K562 (cell line): Measurements from ENCODE around the gene RHCG. TPM values are rescaled to one million over a fixed set of nuclear protein-coding genes. Genes with fewer than 3 reads are reported as not detected.
A peak's percentile ranks its signal among the peaks of the same experiment; 100 is the strongest.

Source experiments
- ATAC-seq: fragments of 200-7000 bp; cut with Tn5 transposase; 3 replicates; pipeline ENCODE4 v1.9.1; 2020; ENCODE audit warnings: moderate library complexity
- BruUV-seq: library from RNA; stranded (reverse); fragments of 400-500 nt; replicated peaks from 2 replicates; lab custom pipeline; 2021; lab: Mats Ljungman, UMichigan
- CTCF ChIA-PET: fragments of 300-600 bp; formaldehyde crosslinking; extraction: SDS; loops from one replicate; lab custom pipeline; 2021; ENCODE audit warnings: low intra/inter-chr PET ratio; lab: Yijun Ruan, JAX
- POLR2A ChIA-PET: fragments of 300-600, 350-650 bp; sonication (Branson Sonifier 250); formaldehyde crosslinking; extraction: SDS; loops from one replicate; lab custom pipeline; 2021; ENCODE audit warnings: antibody characterized with exemption, inconsistent platforms; lab: Yijun Ruan, JAX
- DNase-seq, 4 experiments: peaks; one replicate each; pipeline versions ENCODE4 v3.0.0 to v3.0.0-alpha.2; 2011 to 2018; ENCODE audit warnings: low spot score in 3 of 4, mixed read lengths in 3 of 4; ENCODE audit errors: extremely low read depth in 1 of 4
- FAIRE-seq: peaks from 2 replicates; lab custom pipeline; 2011; peaks lifted over from hg19 to GRCh38; lab: Jason Lieb, UNC
- H2AFZ ChIP-seq: 2 replicates; pipeline ENCODE4 v1.6.0; 2011; ENCODE audit warnings: low read depth, low read length, control low read depth, inconsistent platforms
- H3K27ac ChIP-seq: fragments of 200-600 bp; 3 replicates; pipeline ENCODE4 v1.8.0; 2011; ENCODE audit warnings: low read depth, mild to moderate bottlenecking, control low read depth, inconsistent platforms, low read length, moderate library complexity, mixed read lengths; ENCODE audit errors: extremely low read depth
- H3K27me3 ChIP-seq, 2 experiments: fragments of 300-600 bp in 1 of 2; 2 replicates in 1 of 2; 3 replicates in 1 of 2; pipeline versions ENCODE4 v1.6.0 to v1.8.0; 2011; ENCODE audit warnings: inconsistent platforms in 2 of 2, low read length in 2 of 2, mild to moderate bottlenecking in 1 of 2, mixed read lengths in 1 of 2, moderate library complexity in 1 of 2; ENCODE audit not compliant: control insufficient read depth in 2 of 2, insufficient read depth in 2 of 2
- H3K36me3 ChIP-seq: fragments of 300-600 bp; 3 replicates; pipeline ENCODE4 v1.8.0; 2011; ENCODE audit warnings: mild to moderate bottlenecking, low read length, inconsistent platforms; ENCODE audit not compliant: control insufficient read depth, insufficient read depth
- H3K4me1 ChIP-seq, 2 experiments: fragments of 200-600 bp in 1 of 2; replicated peaks in 1 of 2; 2 replicates in 1 of 2; 3 replicates in 1 of 2; pipeline versions ENCODE4 v1.5.1 to v1.8.0; 2011; ENCODE audit warnings: inconsistent platforms in 2 of 2, low read length in 2 of 2, mild to moderate bottlenecking in 1 of 2, mixed read lengths in 1 of 2, moderate library complexity in 1 of 2; ENCODE audit not compliant: control insufficient read depth in 2 of 2, insufficient read depth in 2 of 2
- H3K4me2 ChIP-seq: 2 replicates; pipeline ENCODE4 v1.6.1; 2011; ENCODE audit warnings: low read length, control low read depth, inconsistent platforms, mixed read lengths; ENCODE audit not compliant: insufficient read depth
- H3K4me3 ChIP-seq: fragments of 200-600 bp; sonication (generic), shearing (Covaris generic); 2 replicates; pipeline ENCODE4 v1.5.1; 2016; ENCODE audit warnings: control low read depth, inconsistent platforms
- H3K79me2 ChIP-seq: fragments of 200-600 bp; 3 replicates; pipeline ENCODE4 v1.8.0; 2011; ENCODE audit warnings: low read length, inconsistent platforms; ENCODE audit not compliant: control insufficient read depth, insufficient read depth
- H3K9ac ChIP-seq, 2 experiments: 2 replicates each; pipeline versions ENCODE4 v1.6.0 to v1.6.1; 2011; ENCODE audit warnings: low read depth in 2 of 2, low read length in 2 of 2, control low read depth in 1 of 2, inconsistent platforms in 1 of 2, mild to moderate bottlenecking in 1 of 2, mixed read lengths in 1 of 2; ENCODE audit not compliant: insufficient read depth in 1 of 2
- H3K9me1 ChIP-seq: one replicate; pipeline ENCODE4 v1.6.0; 2011; ENCODE audit warnings: inconsistent platforms, mild to moderate bottlenecking, low read length, moderate library complexity; ENCODE audit not compliant: control insufficient read depth, insufficient read depth
- H3K9me3 ChIP-seq: replicated peaks from 2 replicates; pipeline ENCODE4 v1.5.1; 2011; ENCODE audit warnings: low read depth, low read length, inconsistent platforms; ENCODE audit not compliant: control insufficient read depth, insufficient read depth
- H4K20me1 ChIP-seq: replicated peaks from 2 replicates; pipeline ENCODE4 v1.6.1; 2011; ENCODE audit warnings: low read length, inconsistent platforms, mixed read lengths; ENCODE audit not compliant: control insufficient read depth, insufficient read depth
- PHB ChIP-seq: fragments of 250-450 bp; sonication (Bioruptor Pico); IDR thresholded peaks from 2 replicates; pipeline ENCODE4 v1.5.0; 2021
- POLR3G ChIP-seq: IDR thresholded peaks from 2 replicates; pipeline ENCODE4 v1.6.1; 2011; ENCODE audit not compliant: insufficient read length, insufficient replicate concordance; ENCODE audit errors: extremely low read depth
- USF2 ChIP-seq: sonication (generic); formaldehyde crosslinking; IDR thresholded peaks from 2 replicates; pipeline ENCODE4 v1.5.0; 2020; ENCODE audit warnings: missing genetic modification reagents
- ZNF766 ChIP-seq: fragments of 200-800 bp; sonication (Bioruptor generic); conservative IDR thresholded peaks from 2 replicates; pipeline ENCODE4 v1.6.1; 2016; ENCODE audit warnings: missing genetic modification characterization, missing compliant biosample characterization
- WGBS: fragments of 100-300 bp; shearing (Covaris generic); methylation state at CpG from one replicate; pipeline ENCODE4 v1.1.6; 2016; ENCODE audit warnings: low coverage, mixed read lengths; ENCODE audit not compliant: insufficient coverage; ENCODE audit errors: missing lambda C conversion rate; 5-methylcytosine and 5-hydroxymethylcytosine counted together
- in situ Hi-C: fragments of 300-500 bp; cut with MboI; formaldehyde crosslinking; loops from 4 replicates; pipeline ENCODE4 v1.15.0; 2018; ENCODE audit warnings: inconsistent platforms, mixed read lengths
- intact Hi-C: fragments of 100-400 bp; cut with micrococcal nuclease; formaldehyde crosslinking; loops from 2 replicates; pipeline ENCODE4 v1.14.2; 2022
- polyA plus RNA-seq, 8 experiments: library from polyadenylated mRNA; depleted of rRNA in 4 of 8; stranded (reverse) in 5 of 8; unstranded in 3 of 8; fragments of >200 nt; fragmentation: Nextera tagmentation in 2 of 8; fragmentation: Illumina TruSeq in 1 of 8; extraction: Ambion mirVana in 2 of 8; extraction: Trizol in 1 of 8; gene quantifications; 2 replicates each; pipeline versions ENCODE4 v1.2.1 to v1.2.3, GENCODE V29; 2011 to 2014; ENCODE audit warnings: inconsistent platforms in 1 of 8, missing spikeins in 1 of 8
- total RNA-seq, 7 experiments: library from RNA; depleted of rRNA in 6 of 7; stranded (reverse); fragments of >200 nt in 6 of 7; fragmentation: Illumina TruSeq in 2 of 7; extraction: Trizol in 2 of 7; gene quantifications; 2 replicates each; pipeline versions ENCODE4 v1.2.1 to v1.2.3, GENCODE V29; 2011 to 2021; ENCODE audit warnings: low replicate concordance in 1 of 7
- TF ChIP-seq, protein P1 (sequence below): sonication (generic); formaldehyde crosslinking; IDR thresholded peaks from 2 replicates; pipeline ENCODE4 v1.9.0; 2022; ENCODE audit warnings: mild to moderate bottlenecking, missing genetic modification reagents

The RHCG gene
- total and polyA plus RNA-seq, 9 of the 15 experiments (the other 6 are each of a cell fraction or from before 2014, with no cell fraction given) = not detected

GRCh38 chr15:89426500-89426899, 69.9 kb downstream of the RHCG start:
- Histone ChIP-seq H3K27ac (no peak overlapping the region), H3K4me2 (no peak overlapping the region), H3K27me3 (peaks cover 0 to 14% of the 10 kb centered on the region in 2 experiments; a peak in 1 of 5 replicates), H3K4me3 (no peak overlapping the region), H3K9ac (no peak overlapping the region; a peak in 1 of 4 replicates), H3K79me2 (no peaks in the 10 kb centered on the region), H4K20me1 (no peaks in the 10 kb centered on the region), H2AFZ (no peak overlapping the region), H3K4me1 (peaks cover 0 to 7% of the 10 kb centered on the region in 2 experiments; a peak in 2 of 5 replicates), H3K9me3 (no peaks in the 10 kb centered on the region), H3K36me3 (no peaks in the 10 kb centered on the region), H3K9me1 (no peaks in the 10 kb centered on the region)
- ATAC-seq (no peak), FAIRE-seq (no peak), DNase-seq (no peak)
- 0% methylated on average over 5 of the region's 5 CpGs for WGBS
- in situ Hi-C loops = no loop called here
- POLR2A ChIA-PET = no interaction called here
- no TSS peak for BruUV-seq
- intact Hi-C loops = no loop called here
- CTCF ChIA-PET = no interaction called here
- TF ChIP-seq, protein P1, sequence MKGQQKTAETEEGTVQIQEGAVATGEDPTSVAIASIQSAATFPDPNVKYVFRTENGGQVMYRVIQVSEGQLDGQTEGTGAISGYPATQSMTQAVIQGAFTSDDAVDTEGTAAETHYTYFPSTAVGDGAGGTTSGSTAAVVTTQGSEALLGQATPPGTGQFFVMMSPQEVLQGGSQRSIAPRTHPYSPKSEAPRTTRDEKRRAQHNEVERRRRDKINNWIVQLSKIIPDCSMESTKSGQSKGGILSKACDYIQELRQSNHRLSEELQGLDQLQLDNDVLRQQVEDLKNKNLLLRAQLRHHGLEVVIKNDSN (CRISPR knock-in tag) = peak; percentile 50; the same call in 1 of the 2 replicates
- TF ChIP-seq ZNF766 = no peak
- no peak for TF ChIP-seq POLR3G
- TF ChIP-seq USF2 (CRISPR knock-in tag) = peak; percentile 41; the same call in 1 of the 2 replicates
- no peak for TF ChIP-seq PHB (CRISPR knock-in tag)
